Skeletal muscle cell (primary cell): ENCODE measurements around the gene TMEM125.

Experiments used
- DNase-seq: peaks from one replicate; pipeline ENCODE4 v3.0.0-alpha.2; 2010; ENCODE audit warnings: low read depth
- H3K4me3 ChIP-seq: 2 replicates; pipeline ENCODE4 v1.5.1; 2011; ENCODE audit warnings: low read depth, mild to moderate bottlenecking, control low read depth, low read length, moderate library complexity

The TMEM125 gene

GRCh38 chr1:43305926-43306687, 36.3 kb downstream of the TMEM125 start:
- H3K4me3 ChIP-seq: no peak overlapping the region
- DNase-seq: no peak

DNA sequence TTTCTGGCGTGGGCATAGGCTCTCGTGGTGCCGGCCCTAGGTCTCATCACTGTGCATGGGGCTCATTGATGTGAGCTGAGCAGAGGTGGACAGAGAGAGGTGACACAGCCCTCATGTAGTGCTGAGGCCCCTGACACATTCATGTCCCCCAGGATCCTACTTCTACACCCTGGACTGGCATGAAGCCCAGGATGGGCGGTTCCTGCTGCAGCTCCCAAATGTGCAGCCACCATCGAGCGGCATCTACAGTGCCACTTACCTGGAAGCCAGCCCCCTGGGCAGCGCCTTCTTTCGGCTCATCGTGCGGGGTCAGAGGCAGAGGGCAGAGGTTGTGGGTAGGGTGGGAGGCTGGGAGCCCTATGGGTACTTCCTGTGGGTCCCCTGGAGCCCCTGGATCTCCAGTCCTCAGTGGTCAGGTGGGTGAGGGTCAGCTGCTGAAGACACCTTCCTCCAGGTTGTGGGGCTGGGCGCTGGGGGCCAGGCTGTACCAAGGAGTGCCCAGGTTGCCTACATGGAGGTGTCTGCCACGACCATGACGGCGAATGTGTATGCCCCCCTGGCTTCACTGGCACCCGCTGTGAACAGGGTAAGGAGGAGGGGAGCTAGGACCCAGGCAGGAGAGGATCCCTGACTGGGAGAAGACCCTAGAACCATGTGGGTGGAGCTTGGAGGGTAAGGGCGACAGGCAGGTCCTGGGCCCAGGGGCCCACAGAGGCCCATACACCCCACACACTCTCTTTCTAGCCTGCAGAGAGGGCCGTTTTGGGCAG, 37.1 kb downstream of the TMEM125 start:
- DNase-seq: no peak

DNA sequence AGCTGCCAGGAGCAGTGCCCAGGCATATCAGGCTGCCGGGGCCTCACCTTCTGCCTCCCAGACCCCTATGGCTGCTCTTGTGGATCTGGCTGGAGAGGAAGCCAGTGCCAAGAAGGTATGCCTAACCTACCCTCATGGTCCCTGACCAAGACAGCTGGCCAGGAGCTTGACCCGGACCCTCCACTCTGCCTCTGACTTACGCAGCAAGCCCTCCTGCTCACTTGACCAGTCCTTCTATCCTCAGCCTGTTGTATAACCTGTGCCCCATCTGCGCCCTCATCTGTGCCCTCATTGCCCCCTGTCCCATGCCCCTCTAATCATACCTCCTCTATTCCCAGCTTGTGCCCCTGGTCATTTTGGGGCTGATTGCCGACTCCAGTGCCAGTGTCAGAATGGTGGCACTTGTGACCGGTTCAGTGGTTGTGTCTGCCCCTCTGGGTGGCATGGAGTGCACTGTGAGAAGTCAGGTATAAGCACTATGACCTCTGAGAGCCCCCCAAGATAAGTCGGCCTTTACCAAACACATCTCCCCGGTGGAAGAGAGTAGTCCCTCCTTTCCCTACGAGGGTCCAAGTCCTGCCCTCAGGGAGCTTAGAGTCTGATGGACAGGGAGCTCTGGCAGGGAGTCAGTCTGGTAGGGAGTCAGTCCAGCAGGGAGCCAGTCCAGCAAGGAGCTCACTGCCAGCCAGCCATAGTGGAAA, 37.8 kb downstream of the TMEM125 start:
- no peak for DNase-seq
- H3K4me3 ChIP-seq: no peak overlapping the region

More for the DNA sequence above, 37.1 kb downstream of the TMEM125 start:
- no peak overlapping the region for H3K4me3 ChIP-seq

GRCh38 chr1:43308635-43309404, 39.0 kb downstream of the TMEM125 start:
- H3K4me3 ChIP-seq: no peak overlapping the region
- no peak for DNase-seq

DNA sequence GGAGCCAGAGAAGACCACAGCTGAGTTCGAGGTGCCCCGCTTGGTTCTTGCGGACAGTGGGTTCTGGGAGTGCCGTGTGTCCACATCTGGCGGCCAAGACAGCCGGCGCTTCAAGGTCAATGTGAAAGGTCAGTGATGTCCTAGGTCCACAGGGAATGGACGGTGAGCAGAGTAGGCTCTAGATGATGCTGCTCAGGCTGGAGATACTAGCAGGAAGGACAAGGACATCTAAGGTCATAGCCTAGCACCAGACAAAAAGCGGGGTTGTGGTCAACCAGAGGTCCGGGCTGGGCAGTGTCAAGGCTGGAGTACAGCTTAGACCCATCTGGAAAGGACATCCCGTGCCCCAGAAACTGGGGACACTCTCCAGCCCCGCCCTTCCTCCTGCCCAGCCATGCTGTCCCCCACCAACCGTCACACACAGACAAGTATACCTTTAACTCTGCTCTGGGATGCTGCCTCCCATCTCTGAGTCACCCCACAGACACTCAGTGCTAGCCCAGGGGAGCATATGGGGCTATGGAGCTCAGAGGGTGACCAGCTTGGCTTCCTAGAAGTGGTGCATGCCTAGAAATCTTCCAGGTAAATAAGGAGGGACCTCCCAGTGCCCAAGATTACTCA, 39.7 kb downstream of the TMEM125 start:
- no peak overlapping the region for H3K4me3 ChIP-seq
- no peak for DNase-seq

DNA sequence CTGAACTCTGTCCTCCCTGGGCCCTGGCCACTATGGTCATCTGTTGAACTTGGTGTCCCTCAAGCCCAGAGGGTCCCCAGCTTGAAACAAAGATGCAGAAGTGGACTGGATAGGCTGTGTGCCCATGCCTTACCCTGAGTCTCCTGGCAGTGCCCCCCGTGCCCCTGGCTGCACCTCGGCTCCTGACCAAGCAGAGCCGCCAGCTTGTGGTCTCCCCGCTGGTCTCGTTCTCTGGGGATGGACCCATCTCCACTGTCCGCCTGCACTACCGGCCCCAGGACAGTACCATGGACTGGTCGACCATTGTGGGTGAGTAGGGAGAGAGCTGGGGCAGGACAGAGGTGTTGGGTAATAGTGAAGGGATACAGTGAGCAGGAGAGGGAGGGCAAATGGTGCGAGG, 41.7 kb downstream of the TMEM125 start:
- H3K4me3 ChIP-seq: no peak overlapping the region
- DNase-seq: no peak

- DNase-seq: no peak
- no peak overlapping the region for H3K4me3 ChIP-seq
Measured at GRCh38 chr1:43312212-43312623, 42.4 kb downstream of the TMEM125 start.

- H3K4me3 ChIP-seq: no peak overlapping the region
- no peak for DNase-seq
Measured at GRCh38 chr1:43312663-43313515, 43.1 kb downstream of the TMEM125 start.

DNA sequence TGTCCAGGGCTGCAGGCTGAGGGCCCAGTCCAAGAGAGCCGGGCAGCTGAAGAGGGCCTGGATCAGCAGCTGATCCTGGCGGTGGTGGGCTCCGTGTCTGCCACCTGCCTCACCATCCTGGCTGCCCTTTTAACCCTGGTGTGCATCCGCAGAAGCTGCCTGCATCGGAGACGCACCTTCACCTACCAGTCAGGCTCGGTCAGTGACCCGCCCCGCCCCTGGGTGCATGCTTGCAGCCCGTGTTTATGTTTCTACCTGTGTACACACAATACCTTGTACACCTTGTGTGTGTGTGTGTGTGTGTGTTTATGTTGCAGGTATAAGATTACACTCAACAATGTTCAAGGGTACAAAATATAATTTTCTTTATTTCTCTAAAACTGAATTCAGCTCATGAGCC, 44.0 kb downstream of the TMEM125 start:
- DNase-seq: no peak
- H3K4me3 ChIP-seq: no peak overlapping the region

DNA sequence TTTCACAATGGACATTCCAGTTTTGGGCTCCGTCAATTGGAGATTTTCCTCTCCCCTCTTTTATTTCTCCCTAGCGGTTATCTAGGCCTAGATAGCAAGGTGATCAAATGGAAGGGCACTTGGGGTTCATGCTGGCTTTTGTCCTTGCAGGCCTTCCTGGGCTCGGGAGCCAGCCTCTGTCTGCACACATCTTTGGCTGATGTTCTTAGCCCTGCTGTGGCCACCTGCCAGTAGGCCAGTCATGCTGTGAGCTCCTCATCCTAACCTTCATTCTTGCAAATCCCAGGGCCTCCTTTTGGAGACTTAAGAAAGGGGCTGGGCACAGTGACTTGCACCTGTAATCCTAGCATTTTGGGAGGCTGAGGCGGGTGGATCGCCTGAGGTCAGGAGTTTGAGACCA, 44.5 kb downstream of the TMEM125 start:
- no peak overlapping the region for H3K4me3 ChIP-seq
- DNase-seq: no peak

- no peak overlapping the region for H3K4me3 ChIP-seq
- DNase-seq: no peak
Measured at GRCh38 chr1:43315481-43315880, 45.7 kb downstream of the TMEM125 start.

GRCh38 chr1:43315963-43316737, 46.4 kb downstream of the TMEM125 start:
- H3K4me3 ChIP-seq: no peak overlapping the region
- DNase-seq: no peak

- H3K4me3 ChIP-seq: no peak overlapping the region
- no peak for DNase-seq
Measured at GRCh38 chr1:43316738-43317520, 47.1 kb downstream of the TMEM125 start.

DNA sequence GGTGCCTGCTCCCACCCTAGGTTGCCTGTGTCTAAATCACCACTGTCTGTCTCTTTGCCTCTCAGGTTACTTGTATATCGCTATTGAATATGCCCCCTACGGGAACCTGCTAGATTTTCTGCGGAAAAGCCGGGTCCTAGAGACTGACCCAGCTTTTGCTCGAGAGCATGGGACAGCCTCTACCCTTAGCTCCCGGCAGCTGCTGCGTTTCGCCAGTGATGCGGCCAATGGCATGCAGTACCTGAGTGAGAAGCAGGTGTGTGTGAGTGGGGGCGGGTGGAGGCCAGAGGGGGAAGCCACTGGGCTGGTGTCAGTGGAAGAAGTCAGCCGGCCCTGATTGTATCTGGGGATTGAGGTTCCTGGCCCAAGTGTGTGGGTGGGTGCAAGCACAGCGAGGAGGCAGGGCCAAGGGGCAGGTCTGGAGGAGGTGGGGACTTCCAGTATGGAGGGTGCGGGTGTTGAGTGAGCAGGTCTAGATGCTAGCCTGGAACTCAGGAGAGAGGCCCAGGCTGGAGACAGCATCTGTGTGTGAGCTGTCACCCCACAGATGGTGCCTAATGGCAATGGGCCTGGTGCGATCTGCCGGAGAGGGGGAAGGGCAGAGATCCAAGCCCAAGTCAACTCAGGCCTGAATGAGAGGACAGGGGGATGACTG, 48.2 kb downstream of the TMEM125 start:
- DNase-seq: no peak
- no peak overlapping the region for H3K4me3 ChIP-seq

DNA sequence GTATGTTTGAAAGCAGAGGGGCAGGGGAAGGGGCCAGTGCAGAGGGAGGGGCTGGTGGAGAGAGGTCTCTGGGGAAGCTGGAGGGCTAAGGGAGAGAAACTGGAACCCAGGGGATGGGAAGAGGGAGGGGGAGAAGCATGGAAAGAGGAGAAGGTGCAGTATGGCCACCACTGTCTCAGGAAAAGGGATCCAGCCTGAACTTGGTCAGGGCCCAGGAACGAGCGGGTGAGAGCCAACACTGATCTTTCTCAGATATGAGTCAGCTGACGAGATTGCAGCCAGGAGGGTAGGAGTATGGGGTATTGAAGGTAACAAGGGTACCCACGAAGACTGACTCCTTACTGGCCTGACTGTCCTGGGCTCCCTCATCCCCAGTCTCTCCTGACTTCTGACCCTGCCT, 49.0 kb downstream of the TMEM125 start:
- H3K4me3 ChIP-seq: no peak overlapping the region
- DNase-seq: no peak

DNA sequence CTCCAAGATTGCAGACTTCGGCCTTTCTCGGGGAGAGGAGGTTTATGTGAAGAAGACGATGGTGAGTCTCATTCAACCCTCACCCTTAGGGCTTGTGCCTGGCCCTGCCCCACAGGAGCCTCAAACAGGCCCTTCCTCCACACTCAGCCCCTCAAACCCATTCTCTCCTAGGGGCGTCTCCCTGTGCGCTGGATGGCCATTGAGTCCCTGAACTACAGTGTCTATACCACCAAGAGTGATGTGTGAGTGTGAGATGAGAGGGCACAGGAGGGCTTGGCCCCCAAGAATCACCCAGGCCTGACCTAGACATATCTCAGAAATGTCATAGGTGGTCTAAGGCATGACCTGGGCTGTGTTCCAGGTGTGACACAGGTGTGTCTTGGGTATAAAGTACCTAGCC, 49.5 kb downstream of the TMEM125 start:
- H3K4me3 ChIP-seq: no peak overlapping the region
- DNase-seq: no peak
